Stimulated activated CD4-positive, alpha-beta T cell treated with anti-CD3 and anti-CD28 coated beads, Interleukin-15, amount 100 ng/mL, for 1 hour (primary cell): ENCODE measurements around the gene FMNL2.

Source experiments
- DNase-seq, 2 donors: peaks; one replicate each; pipeline ENCODE4 v3.0.0-alpha.2; 2020; ENCODE audit warnings: low read depth in 1 of 2, low spot score in 1 of 2

The FMNL2 gene

GRCh38 chr2:152603166-152603565 lies 268.2 kb downstream of the FMNL2 start:
- no peak for DNase-seq

- no peak for DNase-seq
These were observed 271.1 kb downstream of the FMNL2 start for GRCh38 chr2:152606081-152606480.

DNA sequence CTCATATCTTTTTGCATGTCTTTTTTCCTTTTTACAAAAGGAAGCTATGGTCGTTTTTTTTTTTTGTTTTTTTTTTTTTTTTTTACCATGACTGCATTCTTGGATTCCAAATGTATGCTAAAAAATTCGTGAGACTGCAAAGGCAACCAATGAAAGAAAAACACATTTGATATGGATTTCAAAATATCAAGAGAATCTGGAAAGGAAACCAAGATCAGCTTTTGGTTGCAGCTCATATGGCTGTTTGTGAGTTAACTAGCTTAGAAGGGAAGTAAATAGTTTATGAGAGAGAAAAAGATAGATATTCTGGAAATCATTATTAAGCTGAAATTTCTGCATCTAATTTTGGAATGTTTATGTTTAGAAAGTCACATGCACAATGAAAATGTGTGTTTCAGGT lies 272.0 kb downstream of the FMNL2 start:
- DNase-seq: no peak

DNA sequence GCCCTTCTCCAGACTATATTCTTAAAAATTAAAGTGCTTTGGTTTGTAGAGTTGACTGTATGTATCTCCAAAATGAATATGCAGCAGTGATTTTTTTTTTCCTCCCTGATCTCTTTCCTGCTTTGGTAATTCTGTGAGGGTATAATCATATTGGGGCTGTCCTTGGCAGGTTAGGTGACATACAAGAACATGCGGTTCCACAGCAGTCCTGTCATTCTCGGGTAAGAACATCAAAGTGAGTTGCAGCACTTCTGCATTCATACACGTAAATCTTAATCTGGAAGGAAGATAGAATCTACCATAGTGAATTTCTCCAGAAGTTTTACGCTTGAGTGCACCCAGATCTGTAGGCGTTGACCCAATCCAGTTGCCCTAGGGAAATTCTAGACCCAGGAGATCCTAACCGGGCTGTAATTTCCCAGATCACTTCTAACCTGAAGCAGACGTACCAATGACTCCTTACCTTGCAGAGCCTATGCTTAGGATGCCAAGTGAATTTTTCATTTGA lies 272.9 kb downstream of the FMNL2 start:
- DNase-seq: no peak

- DNase-seq: no peak
These were observed 274.2 kb downstream of the FMNL2 start for GRCh38 chr2:152609154-152609553.

DNA sequence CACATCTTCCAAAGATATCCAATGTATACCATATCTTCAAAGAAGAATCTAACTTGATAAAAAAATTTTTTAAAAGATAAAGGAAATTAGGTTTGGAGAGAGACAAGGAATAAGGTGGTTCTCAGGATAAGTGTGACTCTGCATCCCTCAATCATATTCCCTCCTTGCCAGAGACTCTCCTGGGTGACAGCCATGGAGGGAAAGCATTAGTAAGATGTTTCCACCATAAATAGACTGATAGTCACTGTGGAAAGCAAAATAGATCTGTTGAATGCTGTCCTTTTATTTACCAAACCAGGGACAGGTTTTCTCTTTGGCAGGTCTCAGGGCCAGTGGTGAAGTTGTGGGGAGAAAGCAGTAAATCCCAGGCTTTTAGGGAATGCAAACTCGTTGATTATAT lies 274.7 kb downstream of the FMNL2 start:
- no peak for DNase-seq

- DNase-seq: no peak
These were observed 276.7 kb downstream of the FMNL2 start for GRCh38 chr2:152611458-152612231.

DNA sequence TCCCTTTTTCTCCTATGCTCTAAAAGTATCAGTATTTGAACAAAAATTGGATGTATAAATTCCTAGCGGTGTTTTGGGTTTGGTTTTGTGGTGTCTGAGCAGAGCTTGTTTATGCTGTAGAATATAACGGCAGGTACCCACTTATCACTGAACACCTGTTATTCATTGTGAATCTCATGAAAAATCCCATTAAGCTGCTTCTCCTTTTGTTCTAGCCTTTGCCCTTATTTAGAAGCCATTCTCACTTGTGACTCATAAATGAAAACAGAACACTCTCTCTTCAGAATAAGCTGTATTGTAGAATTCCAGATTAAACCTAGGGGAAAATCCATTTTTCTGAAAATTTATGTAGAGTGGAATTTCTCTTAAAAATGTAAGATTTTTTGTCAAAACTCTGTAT lies 278.3 kb downstream of the FMNL2 start:
- DNase-seq: no peak

GRCh38 chr2:152615177-152615576 lies 280.2 kb downstream of the FMNL2 start:
- no peak for DNase-seq

DNA sequence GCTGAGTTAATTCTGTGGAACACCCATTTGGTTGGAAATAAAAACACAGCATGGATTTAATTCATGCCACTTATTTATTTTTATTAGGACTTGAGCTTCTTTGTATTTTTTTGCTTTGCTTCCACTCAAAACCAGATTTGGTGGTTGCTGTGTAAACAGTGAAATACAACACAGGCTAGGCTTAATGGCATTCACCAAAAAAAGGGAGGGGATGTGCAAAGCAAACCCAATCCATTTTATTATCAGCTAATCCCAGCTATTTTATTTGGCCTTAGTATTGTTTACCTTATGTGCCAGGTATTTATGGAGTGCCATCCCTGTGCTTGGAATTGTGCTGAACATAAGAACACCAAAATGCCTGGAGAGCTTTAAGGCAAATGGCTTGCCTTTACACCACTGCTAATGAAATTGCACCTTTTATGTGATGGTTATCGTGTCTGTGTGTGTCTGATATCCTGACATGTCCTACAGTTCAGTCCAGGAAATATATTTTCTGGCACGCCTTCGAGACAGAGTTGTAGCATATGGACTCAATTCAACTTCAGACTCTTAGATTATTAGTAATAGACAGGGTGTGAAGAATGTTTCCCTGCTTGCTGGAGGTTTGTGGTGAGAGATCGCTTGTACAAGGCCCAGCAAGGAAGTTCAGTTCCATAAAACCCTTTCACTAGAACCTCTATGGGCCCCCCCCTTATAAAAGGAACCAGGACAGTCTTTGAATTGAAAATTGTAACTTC lies 282.6 kb downstream of the FMNL2 start:
- DNase-seq: no peak

- no peak for DNase-seq
These were observed 283.2 kb downstream of the FMNL2 start for GRCh38 chr2:152618193-152618564.

- no peak for DNase-seq
These were observed 285.2 kb downstream of the FMNL2 start for GRCh38 chr2:152620208-152620607.

- no peak for DNase-seq
These were observed 286.0 kb downstream of the FMNL2 start for GRCh38 chr2:152620985-152621384.

DNA sequence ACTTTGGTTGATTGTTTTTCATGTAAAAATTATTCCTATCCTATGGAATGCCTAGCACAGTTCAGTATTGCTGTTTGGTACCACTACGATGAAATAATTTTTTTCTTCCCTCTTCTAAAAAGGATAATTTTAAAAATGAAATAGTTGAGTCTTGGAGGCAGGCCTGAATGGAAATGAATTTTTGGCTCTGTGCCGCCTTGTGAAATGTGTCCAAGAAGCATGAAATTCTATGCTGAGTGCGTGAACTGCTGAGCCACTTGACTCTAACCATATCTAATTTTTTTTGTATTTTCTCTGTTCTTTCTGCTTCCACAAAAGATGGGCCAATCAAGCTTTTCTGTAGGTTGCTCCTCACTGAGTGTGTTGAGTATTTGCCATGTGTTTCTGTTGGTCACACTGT lies 287.2 kb downstream of the FMNL2 start:
- no peak for DNase-seq

DNA sequence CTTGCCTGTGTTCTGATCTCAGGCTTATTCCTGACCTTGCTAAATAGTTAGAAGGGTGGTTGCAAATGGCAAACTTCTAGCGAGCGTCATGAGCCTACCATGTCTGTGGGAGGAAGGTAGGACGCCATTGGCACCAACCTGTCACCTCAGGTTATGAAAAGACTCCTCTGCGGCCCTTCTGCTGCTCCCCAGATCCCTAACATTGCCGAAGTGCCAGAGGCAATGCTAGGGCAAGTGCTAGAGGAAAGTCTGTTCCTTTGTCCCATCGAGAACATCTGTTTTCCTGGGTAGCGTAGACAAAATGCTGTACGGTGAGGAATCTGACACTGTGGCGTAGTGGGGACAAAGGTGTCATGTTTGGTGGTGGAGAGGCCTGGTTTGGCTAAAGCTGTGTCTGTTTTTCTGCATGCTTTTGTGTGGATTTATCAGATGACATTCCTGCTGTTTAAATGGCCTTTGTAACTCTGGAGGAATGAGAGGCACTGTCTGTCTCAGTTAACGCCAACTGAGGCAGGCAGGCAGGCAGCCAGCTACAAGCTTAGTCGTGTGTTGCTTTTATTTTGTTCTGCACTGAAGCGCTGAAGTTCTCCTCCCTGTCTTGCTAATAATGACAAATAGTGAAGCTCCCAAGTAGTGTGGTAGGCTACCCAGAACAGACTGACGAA lies 288.2 kb downstream of the FMNL2 start:
- DNase-seq: no peak

GRCh38 chr2:152623775-152624174 lies 288.8 kb downstream of the FMNL2 start:
- DNase-seq: no peak

GRCh38 chr2:152624805-152625204 lies 289.8 kb downstream of the FMNL2 start:
- no peak for DNase-seq

GRCh38 chr2:152626911-152627339 lies 292.0 kb downstream of the FMNL2 start:
- no peak for DNase-seq

DNA sequence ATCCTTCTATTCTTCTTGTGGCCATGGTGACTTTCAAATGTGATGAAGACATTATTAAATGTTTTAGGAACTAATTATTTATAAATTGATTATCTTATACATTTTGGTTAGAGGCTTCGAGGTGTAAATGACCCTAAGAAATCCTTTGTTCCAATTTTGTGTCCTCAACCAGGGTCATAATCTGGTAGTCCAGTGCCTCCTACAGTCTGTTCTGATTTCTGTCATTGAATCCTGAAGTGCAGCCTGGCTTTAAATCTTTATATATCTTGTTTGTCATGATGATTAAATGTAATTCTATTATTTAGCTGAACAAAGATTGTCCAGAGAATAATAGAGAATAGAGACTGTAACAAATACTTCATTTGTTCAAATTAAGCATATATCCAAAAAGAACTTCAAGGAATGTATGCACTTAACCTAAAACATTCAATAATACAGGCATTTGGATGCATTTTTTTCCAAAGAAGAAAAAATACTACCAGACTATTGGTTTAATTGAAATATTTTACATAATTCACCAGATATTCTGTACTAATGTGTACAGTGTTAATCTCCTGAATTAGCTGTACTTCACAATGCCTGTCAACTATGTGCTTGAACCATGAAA lies 292.5 kb downstream of the FMNL2 start:
- no peak for DNase-seq

DNA sequence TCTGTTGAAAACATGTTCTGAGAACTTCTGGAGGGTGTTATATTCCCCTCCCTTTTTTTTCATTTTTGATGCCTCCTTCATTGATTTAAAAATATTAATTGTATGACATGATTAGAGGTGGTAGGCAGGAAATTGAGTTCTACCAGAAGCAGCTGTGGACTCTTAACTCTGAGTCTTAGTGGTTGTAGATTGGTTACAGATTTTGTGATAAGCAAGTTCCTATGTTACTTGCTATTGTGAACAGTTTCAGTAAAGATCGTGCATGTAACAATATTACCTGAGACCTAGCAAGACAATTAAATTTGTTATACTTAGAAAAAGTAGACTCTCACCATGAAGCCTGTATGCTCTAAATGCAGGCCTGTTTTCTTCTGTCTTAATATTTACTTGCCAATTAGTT lies 294.2 kb downstream of the FMNL2 start:
- DNase-seq: no peak

DNA sequence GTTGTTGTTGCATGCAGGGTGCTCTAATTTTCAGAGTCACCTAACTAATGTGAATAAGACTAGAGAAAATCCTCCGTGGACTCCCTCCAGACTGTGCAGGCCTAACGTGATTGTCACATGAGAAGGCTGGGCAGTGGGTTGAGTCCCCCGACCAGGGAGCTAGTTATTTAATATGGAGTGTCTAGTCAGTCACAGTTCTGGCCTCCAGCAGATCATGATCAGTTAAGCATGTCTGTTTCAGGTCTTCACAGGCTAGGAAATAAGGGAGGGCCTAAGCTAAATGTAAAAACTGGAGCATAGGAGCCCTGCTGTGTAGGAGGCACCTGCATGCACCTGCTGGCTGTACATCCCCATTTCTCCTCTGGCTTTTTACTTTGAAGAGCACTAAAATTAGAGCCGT lies 295.5 kb downstream of the FMNL2 start:
- DNase-seq: no peak

DNA sequence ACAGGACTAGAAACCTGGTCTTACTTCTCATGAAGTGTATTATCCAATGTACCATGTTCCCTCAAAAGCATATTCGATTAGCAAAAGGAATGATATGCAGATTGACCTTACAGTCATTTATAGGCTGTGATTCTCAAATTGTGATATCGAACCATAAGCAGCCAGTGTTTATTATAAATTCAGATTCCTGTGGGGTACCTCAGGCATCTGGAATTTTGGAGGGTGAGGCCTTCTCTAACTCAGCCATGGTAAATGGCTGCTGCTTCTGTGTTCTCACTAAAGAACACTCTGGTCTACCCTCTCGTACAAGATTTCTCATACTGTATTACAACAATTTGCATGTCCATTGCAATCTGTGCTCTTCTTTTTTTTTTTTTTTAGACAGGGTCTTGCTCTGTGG lies 297.8 kb downstream of the FMNL2 start:
- no peak for DNase-seq
